ENCODE data around the gene CYP2W1.

CYP2W1 gene

DNA sequence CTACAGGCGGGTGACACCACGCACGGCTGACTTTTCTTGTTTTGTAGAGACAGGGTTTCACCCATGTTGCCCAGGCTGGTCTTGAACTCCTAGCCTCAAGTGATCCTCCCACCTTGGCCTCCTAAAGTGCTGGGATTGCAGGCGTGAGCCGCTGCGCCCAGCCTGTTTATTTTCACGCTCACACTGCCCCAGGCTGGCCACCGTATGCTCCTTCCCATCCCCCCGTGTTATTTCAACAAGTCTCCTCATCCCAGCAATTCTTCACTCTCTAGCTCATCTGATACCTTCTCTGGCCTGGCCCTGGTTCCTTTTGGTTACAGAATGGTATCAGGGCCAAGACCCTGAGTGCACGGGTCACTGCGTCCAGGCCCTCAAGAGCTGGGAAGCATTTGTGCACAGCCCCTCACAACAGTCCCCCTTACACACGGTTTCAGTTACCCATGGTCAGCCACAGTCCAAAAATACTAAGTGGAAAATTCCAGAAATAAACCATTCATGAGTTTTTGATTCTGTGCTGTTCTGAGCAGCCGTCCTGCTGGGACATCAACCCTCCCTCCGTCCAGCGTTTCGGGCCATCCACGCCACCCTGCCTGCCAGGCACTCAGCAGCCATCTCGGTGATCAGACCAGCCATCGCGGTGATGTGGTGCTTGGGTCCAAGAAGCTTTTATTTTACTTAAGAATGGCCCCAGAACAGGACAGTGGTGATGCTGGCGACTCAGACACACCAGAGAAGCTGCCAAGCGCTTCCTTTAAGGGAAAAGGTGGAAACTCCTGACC lies 16.5 kb upstream of the CYP2W1 start:
- DNase-seq = no peak

DNA sequence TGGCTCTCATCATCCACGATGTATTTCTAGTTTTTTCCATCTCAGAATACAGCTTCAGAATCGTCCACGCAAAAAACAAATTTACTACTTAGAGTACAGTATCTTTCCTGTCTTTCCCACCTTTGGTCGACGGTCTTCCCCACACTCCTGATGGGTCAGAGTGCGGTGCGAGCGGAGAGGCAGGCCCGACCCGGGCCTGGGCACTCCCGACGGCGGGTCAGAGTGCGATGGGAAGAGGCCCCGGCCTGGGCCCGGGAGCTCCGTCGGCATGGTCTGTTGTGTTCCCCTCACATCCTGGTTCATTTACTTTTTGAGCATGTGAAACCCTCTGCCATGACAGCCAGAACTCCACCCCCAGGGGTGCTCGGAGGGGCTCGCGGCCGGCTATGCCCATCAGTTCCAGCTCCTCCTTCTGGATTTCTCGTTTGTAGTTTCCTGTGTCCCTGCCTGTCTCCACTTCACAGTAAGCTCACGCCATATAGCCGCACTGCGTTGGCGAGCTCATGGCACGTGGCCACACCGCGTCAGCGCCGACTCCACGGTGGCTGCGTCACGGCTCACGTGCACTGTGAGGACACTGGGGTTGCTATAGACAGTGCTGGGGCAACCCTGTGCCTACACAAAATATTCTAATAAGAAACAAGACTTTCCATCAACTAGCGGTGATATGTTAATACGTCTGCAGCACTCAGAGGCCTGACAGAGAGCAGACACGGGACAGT lies 15.5 kb upstream of the CYP2W1 start:
- no peak for DNase-seq

DNA sequence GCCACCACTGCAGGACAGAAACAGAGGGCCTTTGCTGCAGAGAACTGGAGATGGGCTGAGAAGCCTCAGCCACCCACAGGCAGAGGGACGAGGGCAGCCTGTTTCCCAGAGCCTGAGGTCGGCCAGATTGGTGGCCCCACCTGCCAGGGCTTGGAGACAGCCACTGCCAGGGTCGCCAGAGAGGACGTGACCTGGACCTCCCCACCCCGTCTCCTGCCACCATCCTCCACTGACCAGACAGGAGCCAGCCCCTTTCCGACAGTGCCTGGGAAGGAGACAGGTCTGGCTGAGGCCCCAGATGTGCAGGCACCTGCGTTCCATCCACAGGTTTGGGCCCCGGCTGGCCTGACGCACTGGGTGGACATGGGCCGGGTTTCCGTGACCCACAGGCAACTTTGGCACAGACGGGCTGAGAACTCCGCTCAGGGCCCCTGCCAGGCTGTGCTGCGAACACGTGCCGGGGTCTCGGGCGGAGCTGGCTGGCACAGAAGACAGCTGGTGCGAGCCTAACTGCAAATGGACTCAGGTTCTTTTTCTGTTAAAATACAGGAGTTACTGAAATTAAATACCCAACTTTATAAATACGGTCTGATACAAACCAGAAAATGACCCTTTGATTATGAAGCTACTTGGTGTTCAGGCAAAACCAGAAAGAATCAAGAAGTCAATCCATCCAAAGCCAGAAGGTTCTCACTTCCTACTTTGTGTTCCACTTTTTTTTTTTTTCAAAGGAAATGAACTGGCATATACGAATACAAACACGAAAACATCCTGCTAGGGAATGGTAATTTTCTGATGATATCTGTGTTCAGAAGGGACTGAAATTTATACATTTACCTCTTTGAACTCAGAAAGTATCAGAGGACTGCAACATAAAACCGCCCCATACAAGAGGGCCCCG lies 14.5 kb upstream of the CYP2W1 start:
- DNase-seq = no peak

DNA sequence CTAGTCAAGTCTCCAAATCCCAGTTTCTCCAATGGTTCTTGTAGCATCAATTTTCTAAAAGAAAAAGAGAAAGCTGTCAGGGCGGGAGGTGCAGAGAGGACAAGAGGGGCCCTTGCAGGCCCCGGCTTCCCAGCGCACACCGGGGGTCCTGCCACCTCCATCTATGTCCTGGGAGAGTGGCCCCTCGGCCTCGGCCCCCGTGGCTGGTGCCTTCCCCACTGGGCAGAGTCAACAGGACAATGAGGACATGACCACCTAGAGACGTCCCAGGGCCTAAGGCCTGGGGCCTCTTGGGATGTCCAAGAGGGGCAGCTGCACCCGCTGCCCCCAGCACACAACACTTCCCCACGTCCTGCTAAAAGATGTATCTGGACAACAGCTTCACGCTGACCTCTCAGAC lies 13.6 kb upstream of the CYP2W1 start:
- no peak for DNase-seq

DNA sequence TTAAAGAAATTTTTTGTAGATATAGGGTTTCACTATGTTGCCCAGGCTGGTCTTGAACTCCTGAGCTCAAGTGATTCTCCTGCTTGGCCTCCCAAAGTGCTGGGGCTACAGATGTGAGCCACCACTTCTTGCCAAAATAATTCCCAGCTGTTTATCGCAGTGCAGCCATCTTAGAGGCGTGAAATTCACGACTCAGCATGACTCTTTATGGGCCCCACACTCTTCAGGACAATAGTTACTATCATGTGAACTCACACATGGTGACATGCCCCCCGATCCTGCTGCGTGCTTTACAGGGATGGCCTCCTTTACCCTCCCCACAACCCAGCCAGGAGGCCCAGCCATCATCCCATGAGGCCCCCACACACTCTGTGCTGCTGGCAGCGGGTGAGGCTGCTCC lies 12.2 kb upstream of the CYP2W1 start:
- DNase-seq = no peak

DNA sequence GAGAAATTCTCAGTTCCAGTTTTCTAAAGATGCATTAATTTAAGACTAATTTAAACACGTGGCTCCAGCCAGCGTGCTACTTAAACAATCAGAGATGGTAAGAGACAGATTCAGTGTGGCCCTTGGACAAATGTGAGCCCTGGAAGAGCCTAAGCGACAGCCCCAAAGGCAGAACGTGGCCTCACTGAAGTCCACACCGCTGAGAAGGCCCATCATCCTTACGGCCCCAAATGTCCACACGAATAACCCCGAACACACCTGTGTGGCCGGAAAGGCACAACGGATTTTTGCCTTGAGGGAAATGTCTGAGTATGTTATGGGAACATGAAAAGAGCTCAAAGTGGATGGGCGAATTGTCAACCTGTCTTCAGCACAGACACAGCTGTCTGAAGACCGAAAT lies 10.9 kb upstream of the CYP2W1 start:
- DNase-seq = no peak

DNA sequence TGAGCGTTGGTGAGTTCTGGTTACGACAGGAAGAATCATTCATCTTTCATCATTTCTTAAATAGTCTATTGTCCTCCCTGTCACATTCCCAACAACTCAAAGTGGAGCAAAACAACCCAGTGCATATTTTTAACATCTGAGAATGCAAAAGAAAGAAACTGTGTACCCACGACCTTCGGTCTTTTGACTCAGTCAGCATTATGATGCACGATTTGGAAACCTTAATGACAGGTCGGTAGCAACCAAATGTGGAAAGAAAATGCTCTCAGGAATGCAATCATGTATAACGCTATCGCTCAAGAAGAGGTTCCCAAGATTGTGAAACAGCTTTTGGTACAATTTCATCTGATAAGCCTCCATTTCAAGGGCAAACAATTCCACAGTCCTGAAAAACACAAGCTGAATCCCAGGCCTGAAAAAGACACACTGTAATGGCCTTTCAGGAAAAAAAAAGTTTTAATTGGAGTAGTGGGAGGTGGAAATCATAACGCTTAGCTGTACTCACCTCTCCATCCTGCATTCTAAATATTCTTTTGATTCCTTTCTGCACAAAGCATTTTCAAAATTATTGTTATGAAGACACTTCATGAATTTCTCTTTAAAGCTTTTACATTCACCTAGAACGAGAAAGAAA lies 10.2 kb upstream of the CYP2W1 start:
- no peak for DNase-seq

DNA sequence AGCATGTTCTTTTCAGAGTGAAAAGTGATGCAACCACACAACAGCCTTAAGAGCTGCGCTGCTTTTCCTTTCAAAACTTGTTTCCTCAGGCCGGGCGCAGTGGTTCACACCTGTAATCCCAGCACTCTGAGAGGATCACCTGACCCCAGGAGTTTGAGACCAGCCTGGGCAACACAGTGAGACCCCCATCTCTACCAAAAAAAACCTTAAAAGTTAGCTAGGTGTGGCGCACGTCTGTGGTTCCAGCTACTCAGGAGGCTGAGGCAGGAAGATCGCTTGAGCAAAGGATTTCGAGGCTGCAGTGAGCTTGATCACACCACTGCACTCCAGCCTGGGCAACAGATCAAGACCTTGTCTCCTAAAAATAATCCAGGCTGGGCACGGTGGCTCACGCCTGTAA lies 9.7 kb upstream of the CYP2W1 start:
- DNase-seq = no peak

DNA sequence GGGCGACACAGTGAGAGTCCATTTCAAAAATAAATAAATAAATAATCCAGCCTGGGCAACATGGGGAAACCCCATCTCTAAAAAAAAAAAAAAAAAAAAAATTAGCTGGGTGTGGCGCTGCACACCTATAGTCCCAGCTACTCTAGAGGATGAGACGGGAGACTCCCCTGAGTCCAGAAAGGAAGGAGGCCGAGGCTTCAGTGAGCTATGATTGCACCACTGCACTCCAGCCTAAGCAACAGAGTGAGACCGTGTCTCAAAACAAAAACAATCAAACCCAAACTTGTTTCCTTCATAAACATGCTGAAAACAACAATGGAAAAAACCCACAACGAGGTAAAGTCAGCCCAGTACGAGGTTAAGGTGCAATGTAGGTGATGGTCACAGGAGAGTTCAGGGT lies 8.8 kb upstream of the CYP2W1 start:
- DNase-seq = no peak

DNA sequence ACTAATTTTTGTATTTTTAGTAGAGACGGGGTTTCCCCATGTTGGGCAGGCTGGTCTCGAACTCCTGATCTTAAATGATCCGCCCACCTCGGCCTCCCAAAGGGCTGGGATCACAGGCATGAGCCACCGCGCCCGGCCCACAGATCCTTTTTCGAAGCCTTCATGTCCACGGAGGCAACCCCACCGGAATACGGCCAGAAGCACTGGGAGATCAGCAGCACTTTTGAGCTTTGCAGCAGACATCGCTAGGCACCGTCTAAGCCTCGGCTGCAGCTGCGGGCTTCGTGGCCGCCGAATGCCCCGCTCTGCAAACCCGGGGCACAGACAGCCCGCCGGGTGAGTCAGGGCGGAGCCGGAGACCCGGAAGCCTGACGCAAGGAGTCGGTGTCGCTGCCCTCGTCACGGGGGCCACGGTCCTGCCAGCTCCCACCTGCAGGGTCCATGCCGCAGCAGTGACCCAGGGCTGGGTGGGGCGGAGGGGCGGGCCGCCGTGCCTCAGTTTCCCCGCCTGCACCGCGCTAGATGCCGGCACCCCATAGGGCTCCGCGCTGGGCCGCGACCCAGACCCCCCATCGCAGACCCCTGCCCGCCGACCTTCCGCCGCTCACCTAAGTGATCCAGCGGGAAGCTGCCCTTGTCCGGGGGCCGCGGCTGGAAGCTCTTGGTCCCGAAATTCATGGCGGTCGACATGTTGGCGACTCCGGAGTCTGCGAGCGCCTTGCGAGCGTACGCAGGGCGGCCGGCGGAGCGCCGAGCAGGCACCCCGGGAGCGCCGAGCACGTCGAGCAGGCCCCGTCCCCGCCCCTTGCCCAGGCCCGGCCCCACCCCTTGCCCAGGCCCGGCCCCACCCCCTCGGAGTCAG lies 7.9 kb upstream of the CYP2W1 start, which contains the start of gene COX19:
Gene COX19 (minus strand): TSS at position 730 of the 862 bp plus-strand sequence. CDS start 40 bp downstream, at position 690.
- DNase-seq = peak; percentile 86

DNA sequence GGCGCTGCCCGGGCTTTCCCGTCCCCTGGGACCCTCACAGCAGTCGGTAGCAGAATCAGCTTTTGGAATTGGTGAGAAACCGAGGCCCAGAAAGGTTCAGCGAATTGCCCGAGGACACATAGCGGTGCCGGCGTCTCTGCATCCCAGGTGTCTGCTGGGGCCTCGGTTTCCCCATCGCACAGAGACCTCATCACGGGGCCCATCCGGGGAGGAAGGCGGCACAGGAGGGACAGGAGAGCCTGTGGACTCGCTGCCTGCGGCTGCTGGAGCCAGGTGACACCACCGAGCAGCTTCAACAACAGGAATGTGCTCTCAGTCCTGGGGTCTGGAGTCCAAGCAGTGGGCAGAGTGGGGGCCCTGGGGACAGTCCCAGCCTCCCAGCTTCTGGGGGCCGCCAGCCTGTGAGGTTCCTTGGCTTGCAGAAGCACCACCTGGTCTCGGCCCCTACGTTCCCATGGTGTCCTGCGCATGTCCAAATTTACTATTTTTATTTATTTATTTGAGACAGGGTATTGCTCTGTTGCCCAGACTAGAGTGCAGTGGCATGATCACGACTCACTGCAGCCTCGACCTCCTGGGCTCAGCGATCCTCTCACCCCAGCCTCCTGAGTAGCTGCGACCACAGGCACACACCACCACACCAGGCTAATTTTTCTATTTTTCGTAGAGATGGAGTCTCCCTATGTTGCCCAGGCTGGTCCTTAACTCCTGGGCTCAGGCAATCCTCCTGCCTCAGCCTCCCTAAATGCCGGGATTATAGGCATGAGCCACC lies 7.1 kb upstream of the CYP2W1 start:
- DNase-seq = no peak

DNA sequence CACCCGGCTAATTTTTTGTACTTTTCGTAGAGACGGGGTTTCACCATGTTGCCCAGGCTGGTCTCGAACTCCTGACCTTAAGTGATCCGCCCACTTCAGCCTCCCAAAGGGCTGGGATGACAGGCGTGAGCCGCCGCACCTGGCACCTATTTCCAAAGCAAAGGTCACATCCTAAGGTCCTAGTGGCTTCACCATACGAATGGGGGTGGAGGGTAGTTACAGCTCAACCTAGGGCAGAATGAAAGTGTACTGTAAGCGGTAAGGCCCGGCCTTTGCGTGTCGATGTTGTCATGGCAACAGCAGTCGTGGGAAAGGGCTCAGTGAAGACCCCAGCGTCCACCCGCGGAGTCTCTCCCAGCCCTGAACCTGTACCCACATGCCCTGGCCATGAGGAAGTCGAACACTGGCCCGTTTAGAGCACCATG lies 6.1 kb upstream of the CYP2W1 start:
- DNase-seq = no peak

DNA sequence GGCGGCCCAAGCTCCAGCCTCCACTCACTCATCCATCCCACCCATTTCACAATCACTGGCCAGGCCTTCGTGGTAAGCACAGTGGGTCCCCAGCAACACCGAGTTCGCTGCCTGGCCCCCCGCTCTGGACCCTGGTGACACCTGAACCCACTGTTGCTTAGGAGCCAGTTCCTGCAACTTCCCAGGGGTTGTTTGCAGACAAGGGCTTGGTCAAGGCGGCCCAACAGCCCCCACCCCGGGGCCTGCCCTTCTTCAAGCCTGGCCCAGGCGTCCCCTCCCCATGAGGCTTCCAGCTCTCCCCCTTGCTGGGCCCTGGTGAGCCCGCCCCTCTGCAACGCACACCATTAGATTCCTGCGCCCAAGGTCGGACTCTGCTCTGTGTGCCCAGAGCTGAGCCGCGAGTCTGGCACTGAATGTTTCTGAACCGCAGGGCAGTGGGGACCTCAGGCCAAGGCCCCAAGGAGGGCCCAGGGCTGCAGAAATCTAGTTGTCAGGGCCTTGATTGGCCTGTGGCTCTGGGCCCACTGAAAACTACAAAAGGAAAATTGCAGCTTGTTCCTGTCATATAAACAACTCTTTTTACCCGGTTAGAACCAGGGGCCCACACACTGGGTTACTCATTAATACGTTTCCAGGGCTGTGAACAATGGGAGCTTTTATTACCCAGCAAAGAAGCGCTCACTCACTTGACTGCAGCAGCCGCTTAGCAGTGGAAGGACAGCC lies 5.5 kb upstream of the CYP2W1 start:
- peak; percentile 22 for DNase-seq

DNA sequence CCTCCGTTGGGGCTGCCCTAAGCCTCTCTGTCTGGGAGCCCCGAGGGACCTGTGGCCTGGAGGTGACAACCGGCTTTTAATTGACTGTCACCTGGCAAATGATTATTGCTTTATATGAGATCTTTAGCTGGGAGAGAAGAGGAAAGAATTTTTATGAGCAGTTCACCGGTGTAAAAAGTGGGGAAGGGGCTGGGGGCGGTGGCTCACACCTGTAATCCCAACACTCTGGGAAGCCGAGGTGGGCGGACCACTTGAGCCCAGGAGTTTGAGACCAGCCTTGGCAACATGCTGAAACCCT lies 5.0 kb upstream of the CYP2W1 start:
- no peak for DNase-seq

DNA sequence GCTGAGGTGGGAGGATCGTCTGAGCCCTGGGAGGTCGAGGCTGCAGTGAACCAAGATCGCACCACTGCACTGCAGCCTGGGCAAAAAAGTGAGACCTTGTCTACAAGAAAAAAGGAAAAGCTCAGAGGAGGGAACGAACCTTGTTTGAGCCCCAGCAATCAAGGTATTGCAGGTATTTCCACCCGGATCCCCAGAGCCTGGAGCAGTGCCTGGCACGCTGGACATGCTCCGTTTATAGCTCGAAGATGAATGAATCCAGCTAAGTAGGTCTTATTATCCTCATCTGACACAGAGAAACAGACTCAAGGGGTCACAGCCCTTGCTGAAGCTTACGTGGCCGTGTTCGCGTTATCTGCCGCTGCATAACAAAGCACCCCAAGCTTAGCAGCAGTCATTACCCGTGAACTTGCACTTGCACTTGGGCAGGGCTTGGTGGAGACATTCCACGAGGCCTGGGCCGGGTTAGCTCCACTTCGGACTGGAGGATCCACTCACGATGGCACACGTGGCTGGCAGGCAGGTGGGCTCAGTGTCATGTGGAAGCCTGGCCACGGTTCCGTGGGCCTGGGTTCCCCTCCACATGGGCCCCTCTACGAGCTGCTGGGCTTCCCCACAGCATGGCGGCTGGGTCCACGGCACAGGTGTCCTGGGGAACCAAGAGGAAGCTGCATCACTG lies 4.4 kb upstream of the CYP2W1 start:
- DNase-seq = no peak

DNA sequence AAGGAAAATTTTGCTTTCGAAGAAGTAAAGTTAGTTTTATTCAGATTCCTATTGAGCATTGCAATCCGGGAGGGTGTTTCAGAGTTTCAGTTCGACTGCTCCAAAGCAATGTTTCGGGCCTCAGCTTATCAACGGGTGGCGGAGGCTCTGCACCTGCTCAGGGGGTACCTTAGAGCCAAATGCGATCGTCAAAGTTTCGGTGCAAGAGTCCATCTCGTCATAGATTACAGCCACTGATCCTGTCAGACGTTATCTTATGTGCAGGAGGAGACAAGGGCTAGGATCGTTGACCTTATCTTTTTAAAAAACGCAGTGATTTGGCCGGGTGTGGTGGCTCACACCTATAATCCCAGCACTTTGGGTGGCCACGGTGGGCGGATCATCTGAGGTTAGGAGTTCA lies 3.8 kb upstream of the CYP2W1 start:
- DNase-seq = no peak

DNA sequence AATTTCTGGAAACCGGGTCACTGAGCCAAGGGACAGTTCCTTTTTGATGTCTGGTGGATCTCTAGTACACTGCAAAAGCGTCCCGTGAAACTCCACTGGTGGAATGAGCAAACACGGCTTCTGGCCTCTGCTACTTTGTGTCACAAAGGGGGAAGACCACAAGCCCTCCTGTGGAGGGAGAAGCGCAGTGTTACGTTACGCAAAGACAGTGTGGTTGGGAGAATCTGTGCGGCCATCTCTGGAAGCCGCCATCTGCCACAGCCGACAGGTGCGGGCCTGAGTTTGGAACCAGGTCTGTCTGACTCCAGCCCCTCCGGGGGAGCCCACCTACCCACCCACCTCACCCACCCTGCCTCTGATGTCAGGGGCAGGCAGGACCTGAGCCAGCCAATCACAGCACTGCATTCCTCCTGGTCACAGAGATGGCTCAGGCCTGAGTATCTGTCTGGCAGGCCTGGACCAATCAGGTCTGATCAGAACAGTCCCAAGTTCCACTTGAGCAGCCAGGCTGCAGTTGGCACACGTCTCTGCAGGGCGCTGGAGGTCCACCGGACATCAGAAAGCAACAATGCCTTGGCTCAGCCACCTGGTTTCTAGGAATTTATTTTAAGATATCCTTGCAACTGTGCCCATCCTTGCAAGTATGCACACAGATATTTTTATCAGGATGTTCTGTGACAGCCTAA lies 3.0 kb upstream of the CYP2W1 start:
- DNase-seq = no peak

DNA sequence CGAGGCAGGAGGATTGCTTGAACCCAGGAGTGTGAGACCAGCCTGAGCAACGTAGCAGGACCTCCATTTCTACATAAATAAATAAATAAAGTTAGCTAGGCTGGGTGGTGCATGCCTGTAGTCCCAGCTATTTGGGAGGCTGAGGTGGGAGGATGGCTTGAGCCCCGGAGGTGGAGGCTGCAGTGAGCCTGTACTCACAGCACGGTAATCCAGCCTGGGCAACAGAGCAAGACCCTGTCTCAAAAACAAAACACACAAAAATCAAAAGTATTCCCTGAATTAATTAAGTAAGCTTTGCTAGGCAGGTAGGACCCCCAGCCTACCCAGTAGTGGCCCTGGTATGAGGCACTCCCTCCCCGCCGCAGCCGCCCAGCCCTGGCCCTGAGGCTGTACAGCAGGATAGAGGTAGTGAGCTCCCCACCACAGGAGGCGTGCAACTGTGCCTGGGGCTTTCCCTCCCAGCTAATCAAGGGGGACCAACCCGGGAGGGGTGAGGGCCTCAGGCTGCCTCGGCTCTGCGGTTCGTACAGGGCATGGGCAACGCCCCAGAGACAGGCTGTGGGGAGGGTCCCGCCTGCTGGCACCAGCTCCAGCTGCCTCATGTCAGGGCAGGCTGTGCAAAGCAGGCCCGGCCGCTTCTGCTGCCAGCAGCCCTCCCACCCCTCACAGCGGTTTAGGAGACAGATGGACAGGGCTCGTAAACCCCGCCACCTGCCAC lies 1.0 kb upstream of the CYP2W1 start:
- no peak for DNase-seq

DNA sequence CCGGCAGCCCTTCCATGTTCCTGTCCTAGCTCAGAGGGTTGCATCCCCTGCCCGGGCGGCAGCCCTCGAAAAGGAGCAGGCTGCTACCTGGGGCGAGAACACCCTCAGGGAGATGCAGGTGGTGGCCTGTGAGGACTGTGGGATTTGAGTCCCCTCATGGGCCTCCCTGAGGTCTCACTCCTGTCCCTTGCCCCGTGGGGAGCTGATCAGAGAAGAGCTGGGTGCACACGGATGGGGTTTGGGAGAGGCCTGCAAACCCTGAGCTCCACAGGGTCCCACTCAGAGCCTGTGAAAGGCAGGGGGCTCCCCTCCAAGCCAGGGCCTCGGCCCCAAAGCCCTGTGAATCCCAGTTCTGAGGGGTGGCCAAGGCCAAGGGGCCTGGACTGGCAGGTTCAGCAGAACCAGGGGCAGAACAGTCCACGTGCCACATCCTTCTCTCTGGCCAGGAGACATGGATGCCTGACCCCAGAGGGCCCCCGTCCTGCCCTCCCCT lies 424 bp upstream of the CYP2W1 start:
- no peak for DNase-seq

Measured in NCI-H146 (cell line).